Skeletal muscle satellite cell (primary cell): ENCODE measurements around the gene UROC1.

Source experiments
- H3K27me3 ChIP-seq: 2 replicates; pipeline ENCODE4 v1.7.0; 2013; ENCODE audit warnings: low read length; ENCODE audit not compliant: control insufficient read depth, insufficient read depth
- H3K36me3 ChIP-seq: 2 replicates; pipeline ENCODE4 v1.7.0; 2013; ENCODE audit warnings: mild to moderate bottlenecking, control low read depth, low read length; ENCODE audit not compliant: insufficient read depth
- H3K4me1 ChIP-seq: 2 replicates; pipeline ENCODE4 v1.7.0; 2013; ENCODE audit warnings: low read length; ENCODE audit not compliant: control insufficient read depth, insufficient read depth
- H3K4me2 ChIP-seq: 2 replicates; pipeline ENCODE4 v1.7.0; 2013; ENCODE audit warnings: mild to moderate bottlenecking, low read length
- H3K4me3 ChIP-seq: 2 replicates; pipeline ENCODE4 v1.7.0; 2013; ENCODE audit warnings: low read length
- H3K9ac ChIP-seq: 2 replicates; pipeline ENCODE4 v1.7.0; 2013; ENCODE audit warnings: mild to moderate bottlenecking, low read depth, low read length, moderate library complexity
- H3K9me3 ChIP-seq: replicated peaks from 2 replicates; pipeline ENCODE4 v1.7.0; 2013; ENCODE audit warnings: mild to moderate bottlenecking, control low read depth, low read length

The UROC1 gene

GRCh38 chr3:126477061-126477380 is 40.6 kb downstream of the UROC1 start:
- H3K9me3 ChIP-seq: no peaks in the 10 kb centered on the region
- peaks cover 7% of the 10 kb centered on the region for H3K36me3 ChIP-seq
- no peak overlapping the region for H3K9ac ChIP-seq
- H3K4me3 ChIP-seq: no peak overlapping the region
- no peaks in the 10 kb centered on the region for H3K27me3 ChIP-seq
- H3K4me2 ChIP-seq: no peak overlapping the region
- H3K4me1 ChIP-seq: peaks cover 34% of the 10 kb centered on the region

GRCh38 chr3:126476166-126477060 is 41.2 kb downstream of the UROC1 start:
- Histone ChIP-seq H3K4me2 (peak overlapping the region; percentile 99), H3K9ac (peak overlapping the region; percentile 85), H3K27me3 (no peaks in the 10 kb centered on the region), H3K9me3 (no peaks in the 10 kb centered on the region), H3K4me1 (peaks cover 37% of the 10 kb centered on the region), H3K36me3 (peaks cover 8% of the 10 kb centered on the region), H3K4me3 (peak overlapping the region; percentile 95)

GRCh38 chr3:126475413-126476114 is 42.0 kb downstream of the UROC1 start, which contains the start of gene ZXDC:
Gene ZXDC, minus strand, starts transcription at chr3:126475891. Its CDS starts 26 bp downstream, at chr3:126475865.
- Histone ChIP-seq H3K4me1 (peaks cover 37% of the 10 kb centered on the region), H3K4me2 (peak within 1 kb of the TSS; percentile 99), H3K4me3 (peak within 1 kb of the TSS; percentile 95), H3K9me3 (no peaks in the 10 kb centered on the region), H3K36me3 (peaks cover 17% of the 10 kb centered on the region), H3K27me3 (no peaks in the 10 kb centered on the region), H3K9ac (peak within 1 kb of the TSS; percentile 95)

GRCh38 chr3:126474498-126475412 is 42.8 kb downstream of the UROC1 start:
- H3K27me3 ChIP-seq: no peaks in the 10 kb centered on the region
- H3K4me1 ChIP-seq: peaks cover 37% of the 10 kb centered on the region
- H3K4me2 ChIP-seq: peak overlapping the region; percentile 93
- no peaks in the 10 kb centered on the region for H3K9me3 ChIP-seq
- peak overlapping the region; percentile 92 for H3K4me3 ChIP-seq
- peak overlapping the region; percentile 95 for H3K9ac ChIP-seq
- peaks cover 25% of the 10 kb centered on the region for H3K36me3 ChIP-seq

GRCh38 chr3:126473292-126474168 is 44.0 kb downstream of the UROC1 start:
- Histone ChIP-seq H3K27me3 (no peaks in the 10 kb centered on the region), H3K4me3 (peak overlapping the region; percentile 33), H3K4me2 (peak overlapping the region; percentile 93), H3K9ac (peak overlapping the region; percentile 10), H3K36me3 (peaks cover 37% of the 10 kb centered on the region), H3K4me1 (peaks cover 37% of the 10 kb centered on the region), H3K9me3 (no peaks in the 10 kb centered on the region)

- H3K27me3 ChIP-seq: no peaks in the 10 kb centered on the region
- peak overlapping the region; percentile 1 for H3K9ac ChIP-seq
- H3K4me2 ChIP-seq: peak overlapping the region; percentile 93
- H3K9me3 ChIP-seq: no peaks in the 10 kb centered on the region
- H3K36me3 ChIP-seq: peaks cover 47% of the 10 kb centered on the region
- H3K4me3 ChIP-seq: peak overlapping the region; percentile 33
- H3K4me1 ChIP-seq: peaks cover 37% of the 10 kb centered on the region
Observed at GRCh38 chr3:126472277-126473006, 45.1 kb downstream of the UROC1 start.

- Histone ChIP-seq H3K9ac (no peak overlapping the region), H3K27me3 (no peaks in the 10 kb centered on the region), H3K36me3 (peaks cover 75% of the 10 kb centered on the region), H3K9me3 (no peaks in the 10 kb centered on the region), H3K4me1 (peaks cover 26% of the 10 kb centered on the region), H3K4me2 (no peak overlapping the region), H3K4me3 (no peak overlapping the region)
Observed at GRCh38 chr3:126469479-126469878, 48.1 kb downstream of the UROC1 start.

GRCh38 chr3:126468028-126468891 is 49.3 kb downstream of the UROC1 start:
- H3K9ac ChIP-seq: no peak overlapping the region
- no peak overlapping the region for H3K4me2 ChIP-seq
- H3K36me3 ChIP-seq: peaks cover 81% of the 10 kb centered on the region
- no peaks in the 10 kb centered on the region for H3K27me3 ChIP-seq
- H3K9me3 ChIP-seq: no peaks in the 10 kb centered on the region
- H3K4me3 ChIP-seq: no peak overlapping the region
- H3K4me1 ChIP-seq: peaks cover 16% of the 10 kb centered on the region

GRCh38 chr3:126467611-126467955 is 50.0 kb downstream of the UROC1 start:
- no peak overlapping the region for H3K4me3 ChIP-seq
- H3K9ac ChIP-seq: no peak overlapping the region
- H3K4me2 ChIP-seq: no peak overlapping the region
- H3K36me3 ChIP-seq: peaks cover 82% of the 10 kb centered on the region
- no peaks in the 10 kb centered on the region for H3K27me3 ChIP-seq
- H3K4me1 ChIP-seq: peaks cover 9% of the 10 kb centered on the region
- H3K9me3 ChIP-seq: no peaks in the 10 kb centered on the region
